Activated T-helper 1 cell treated with anti-CD3 and anti-CD28 coated beads, Interleukin-12 subunit alpha, Interleukin-12 subunit beta, Interleukin-2, Interleukin-4 antibody, amounts not matched to agents 30 ng/mL and 10 ng/mL and 1 ng/mL, durations not matched to agents 14 hours and 24 hours and 36 hours (primary cell): Measurements from ENCODE around the gene PIGH. TPM values are rescaled to one million over a fixed set of nuclear protein-coding genes. Genes with fewer than 3 reads are reported as not detected.
A peak's percentile ranks its signal among the peaks of the same experiment; 100 is the strongest.

Source experiments
- DNase-seq: peaks from one replicate; pipeline ENCODE4 v3.0.0; 2021; ENCODE audit warnings: low spot score
- H3K27ac Mint-ChIP-seq: one replicate; pipeline ENCODE4 v1.8.0; 2021; ENCODE audit warnings: mild to moderate bottlenecking, mixed read lengths
- H3K27me3 Mint-ChIP-seq: one replicate; pipeline ENCODE4 v1.8.0; 2022; ENCODE audit warnings: mild to moderate bottlenecking, moderate library complexity, mixed read lengths; ENCODE audit not compliant: insufficient read depth
- H3K36me3 Mint-ChIP-seq: one replicate; pipeline ENCODE4 v1.8.0; 2021; ENCODE audit warnings: low read depth, mixed read lengths
- H3K4me1 Mint-ChIP-seq: one replicate; pipeline ENCODE4 v1.8.0; 2021; ENCODE audit warnings: low read depth, mixed read lengths
- H3K4me3 Mint-ChIP-seq: one replicate; pipeline ENCODE4 v1.8.0; 2021; ENCODE audit warnings: mild to moderate bottlenecking, moderate library complexity, mixed read lengths
- H3K9me3 Mint-ChIP-seq: one replicate; pipeline ENCODE4 v1.8.0; 2021; ENCODE audit warnings: mixed read lengths
- intact Hi-C: fragments of 100-400 bp; cut with micrococcal nuclease; formaldehyde crosslinking; loops from one replicate; pipeline ENCODE4 v1.15.1; 2024
- total RNA-seq: library from RNA; stranded (reverse); gene quantifications from 2 replicates; pipeline ENCODE4 v1.2.3, GENCODE V29; 2022

The PIGH gene
- total RNA-seq: 22.7 and 26.0 TPM in 2 replicates

- H3K27me3 Mint-ChIP-seq: peaks cover 18% of the 10 kb centered on the region
- DNase-seq: peak; percentile 92
- peaks cover 5% of the 10 kb centered on the region for H3K9me3 Mint-ChIP-seq
- intact Hi-C loops: loop anchor here (1.0 to 2.0 kb wide), 7 partner anchors 19 to 240 kb away; partner anchors contain the start of genes ARG2, EIF2S1, RDH11 and VTI1B
- peak within 1 kb of the TSS; percentile 94 for H3K27ac Mint-ChIP-seq
- peaks cover 44% of the 10 kb centered on the region for H3K4me1 Mint-ChIP-seq
- H3K4me3 Mint-ChIP-seq: peak within 1 kb of the TSS; percentile 99
- peaks cover 20% of the 10 kb centered on the region for H3K36me3 Mint-ChIP-seq
Observed at GRCh38 chr14:67599698-67600561, at the start of gene PIGH. Gene PIGH (minus strand): TSS chr14:67600268. CDS start chr14:67600203, 65 bp downstream.

GRCh38 chr14:67646131-67646530 is 46.1 kb upstream of the PIGH start:
- no peak for DNase-seq
- intact Hi-C loops: no loop called here
- no peak overlapping the region for H3K27ac Mint-ChIP-seq
- no peak overlapping the region for H3K4me3 Mint-ChIP-seq
- H3K27me3 Mint-ChIP-seq: no peaks in the 10 kb centered on the region
- H3K36me3 Mint-ChIP-seq: peaks cover 32% of the 10 kb centered on the region
- no peaks in the 10 kb centered on the region for H3K9me3 Mint-ChIP-seq
- peaks cover 14% of the 10 kb centered on the region for H3K4me1 Mint-ChIP-seq

- intact Hi-C loops: no loop called here
- peaks cover 14% of the 10 kb centered on the region for H3K4me1 Mint-ChIP-seq
- H3K36me3 Mint-ChIP-seq: peaks cover 27% of the 10 kb centered on the region
- H3K27me3 Mint-ChIP-seq: no peaks in the 10 kb centered on the region
- no peak overlapping the region for H3K27ac Mint-ChIP-seq
- no peak overlapping the region for H3K4me3 Mint-ChIP-seq
- no peaks in the 10 kb centered on the region for H3K9me3 Mint-ChIP-seq
- no peak for DNase-seq
Observed at GRCh38 chr14:67645414-67645813, 45.3 kb upstream of the PIGH start.

- H3K27me3 Mint-ChIP-seq: no peaks in the 10 kb centered on the region
- H3K9me3 Mint-ChIP-seq: no peaks in the 10 kb centered on the region
- H3K4me3 Mint-ChIP-seq: no peak overlapping the region
- intact Hi-C loops: no loop called here
- H3K27ac Mint-ChIP-seq: peak overlapping the region; percentile 2
- peaks cover 22% of the 10 kb centered on the region for H3K36me3 Mint-ChIP-seq
- H3K4me1 Mint-ChIP-seq: peaks cover 14% of the 10 kb centered on the region
- no peak for DNase-seq
Observed at GRCh38 chr14:67644428-67644827, 44.4 kb upstream of the PIGH start.

- Mint-ChIP-seq H3K9me3 (no peaks in the 10 kb centered on the region), H3K27me3 (no peaks in the 10 kb centered on the region), H3K36me3 (peaks cover 17% of the 10 kb centered on the region), H3K4me3 (no peak overlapping the region), H3K4me1 (peaks cover 14% of the 10 kb centered on the region), H3K27ac (no peak overlapping the region)
- intact Hi-C loops: no loop called here
- DNase-seq: no peak
Observed at GRCh38 chr14:67643713-67644112, 43.6 kb upstream of the PIGH start.

- Mint-ChIP-seq H3K27ac (no peak overlapping the region), H3K4me1 (peaks cover 14% of the 10 kb centered on the region), H3K27me3 (no peaks in the 10 kb centered on the region), H3K4me3 (no peak overlapping the region), H3K9me3 (no peaks in the 10 kb centered on the region), H3K36me3 (peaks cover 14% of the 10 kb centered on the region)
- intact Hi-C loops: no loop called here
- no peak for DNase-seq
Observed at GRCh38 chr14:67641902-67642749, 42.1 kb upstream of the PIGH start.

GRCh38 chr14:67641480-67641879 is 41.4 kb upstream of the PIGH start:
- Mint-ChIP-seq H3K4me3 (no peak overlapping the region), H3K36me3 (peaks cover 10% of the 10 kb centered on the region), H3K4me1 (peaks cover 15% of the 10 kb centered on the region), H3K27me3 (no peaks in the 10 kb centered on the region), H3K9me3 (no peaks in the 10 kb centered on the region), H3K27ac (no peak overlapping the region)
- intact Hi-C loops: no loop called here
- DNase-seq: no peak

- no peak overlapping the region for H3K4me3 Mint-ChIP-seq
- no peak overlapping the region for H3K27ac Mint-ChIP-seq
- H3K9me3 Mint-ChIP-seq: no peaks in the 10 kb centered on the region
- DNase-seq: no peak
- intact Hi-C loops: no loop called here
- peaks cover 12% of the 10 kb centered on the region for H3K4me1 Mint-ChIP-seq
- H3K36me3 Mint-ChIP-seq: peaks cover 2% of the 10 kb centered on the region
- no peaks in the 10 kb centered on the region for H3K27me3 Mint-ChIP-seq
Observed at GRCh38 chr14:67638642-67639041, 38.6 kb upstream of the PIGH start.

GRCh38 chr14:67636361-67636919 is 36.4 kb upstream of the PIGH start:
- Mint-ChIP-seq H3K9me3 (no peaks in the 10 kb centered on the region), H3K36me3 (peaks cover 2% of the 10 kb centered on the region), H3K4me3 (no peak overlapping the region), H3K27ac (no peak overlapping the region), H3K4me1 (peaks cover 6% of the 10 kb centered on the region), H3K27me3 (no peaks in the 10 kb centered on the region)
- intact Hi-C loops: no loop called here
- no peak for DNase-seq

- intact Hi-C loops: no loop called here
- no peak for DNase-seq
- Mint-ChIP-seq H3K9me3 (no peaks in the 10 kb centered on the region), H3K36me3 (no peaks in the 10 kb centered on the region), H3K4me3 (no peak overlapping the region), H3K27me3 (no peaks in the 10 kb centered on the region), H3K4me1 (peaks cover 6% of the 10 kb centered on the region), H3K27ac (no peak overlapping the region)
Observed at GRCh38 chr14:67633451-67634147, 33.5 kb upstream of the PIGH start.

- no peak overlapping the region for H3K4me3 Mint-ChIP-seq
- no peaks in the 10 kb centered on the region for H3K36me3 Mint-ChIP-seq
- H3K4me1 Mint-ChIP-seq: no peaks in the 10 kb centered on the region
- DNase-seq: no peak
- intact Hi-C loops: no loop called here
- H3K27me3 Mint-ChIP-seq: no peaks in the 10 kb centered on the region
- H3K9me3 Mint-ChIP-seq: no peaks in the 10 kb centered on the region
- no peak overlapping the region for H3K27ac Mint-ChIP-seq
Observed at GRCh38 chr14:67630938-67631337, 30.9 kb upstream of the PIGH start.

GRCh38 chr14:67630186-67630585 is 30.1 kb upstream of the PIGH start:
- H3K27me3 Mint-ChIP-seq: no peaks in the 10 kb centered on the region
- H3K4me1 Mint-ChIP-seq: no peaks in the 10 kb centered on the region
- intact Hi-C loops: no loop called here
- H3K9me3 Mint-ChIP-seq: no peaks in the 10 kb centered on the region
- DNase-seq: no peak
- no peak overlapping the region for H3K27ac Mint-ChIP-seq
- no peak overlapping the region for H3K4me3 Mint-ChIP-seq
- H3K36me3 Mint-ChIP-seq: no peaks in the 10 kb centered on the region
